ENCODE results near the gene RRAGB. TPM values are rescaled to one million over a fixed set of nuclear protein-coding genes. Genes with fewer than 3 reads are reported as not detected.

RRAGB gene
- total RNA-seq, 2 experiments from 2014 or later, result 6.1 to 7.7 TPM

GRCh38 chrX:55787727-55788126 is 70.2 kb downstream of the RRAGB start:
- Mint-ChIP-seq H3K27ac (no peak overlapping the region), H3K27me3 (no peaks in the 10 kb centered on the region), H3K4me3 (no peak overlapping the region), H3K36me3 (no peaks in the 10 kb centered on the region), H3K4me1 (no peaks in the 10 kb centered on the region), H3K9me3 (ENCODE audit: low read depth) (peaks cover 2% of the 10 kb centered on the region)
- ATAC-seq (no peak), DNase-seq (no peak)
- CTCF ChIA-PET, result no interaction called here

- CTCF ChIA-PET, result no interaction called here
- no peak for DNase-seq
- H3K4me3 Mint-ChIP-seq, result no peak overlapping the region
- no peaks in the 10 kb centered on the region for H3K9me3 Mint-ChIP-seq (ENCODE audit: low read depth)
- ATAC-seq, result no peak
- no peaks in the 10 kb centered on the region for H3K4me1 Mint-ChIP-seq
- no peaks in the 10 kb centered on the region for H3K27me3 Mint-ChIP-seq
- no peaks in the 10 kb centered on the region for H3K36me3 Mint-ChIP-seq
- no peak overlapping the region for H3K27ac Mint-ChIP-seq
These were observed 76.9 kb downstream of the RRAGB start for GRCh38 chrX:55794405-55794804.

- Mint-ChIP-seq H3K36me3 (no peaks in the 10 kb centered on the region), H3K4me1 (no peaks in the 10 kb centered on the region), H3K27ac (no peak overlapping the region), H3K27me3 (no peaks in the 10 kb centered on the region), H3K9me3 (ENCODE audit: low read depth) (no peaks in the 10 kb centered on the region), H3K4me3 (no peak overlapping the region)
- ATAC-seq (no peak), DNase-seq (no peak)
- CTCF ChIA-PET, result no interaction called here
These were observed 78.9 kb downstream of the RRAGB start for GRCh38 chrX:55796496-55796895.

GRCh38 chrX:55801811-55802210 is 84.3 kb downstream of the RRAGB start:
- H3K4me1 Mint-ChIP-seq, result no peaks in the 10 kb centered on the region
- H3K9me3 Mint-ChIP-seq (ENCODE audit: low read depth), result no peaks in the 10 kb centered on the region
- H3K27ac Mint-ChIP-seq, result no peak overlapping the region
- H3K27me3 Mint-ChIP-seq, result no peaks in the 10 kb centered on the region
- no peaks in the 10 kb centered on the region for H3K36me3 Mint-ChIP-seq
- ATAC-seq (no peak), DNase-seq (no peak)
- no peak overlapping the region for H3K4me3 Mint-ChIP-seq
- CTCF ChIA-PET, result no interaction called here

Other genes starting within 250 kb of the RRAGB start
- gene USP51, start 227.9 kb upstream of the RRAGB start, total RNA-seq, result under 1 TPM; 0.82 to 0.88 TPM
- not detected for gene FOXR2, start 94.3 kb upstream of the RRAGB start, total RNA-seq